Measurements from ENCODE around the gene GNPDA1. TPM values are rescaled to one million over a fixed set of nuclear protein-coding genes. Genes with fewer than 3 reads are reported as not detected.

The GNPDA1 gene
- polyA plus RNA-seq, 1 donor (not counting 4 experiments of a cell fraction or from before 2014, with no cell fraction given), result 18.0 TPM

GRCh38 chr5:142008813-142009212, 4.0 kb downstream of the GNPDA1 start:
- Histone ChIP-seq H3K4me1 (ENCODE audit: control insufficient read depth, extremely low read depth, insufficient read depth, low read length) (peaks cover 17% of the 10 kb centered on the region), H3K9me1 (ENCODE audit: control insufficient read depth, extremely low read depth, insufficient read depth, low read length) (no peaks in the 10 kb centered on the region), H3K79me2 (ENCODE audit: control insufficient read depth, insufficient read depth, low read length) (no peaks in the 10 kb centered on the region), H3K9ac (ENCODE audit: control insufficient read depth, extremely low read depth, insufficient read depth, low read length) (no peak overlapping the region), H4K20me1 (ENCODE audit: control insufficient read depth, extremely low read depth, insufficient read depth, low read length) (no peaks in the 10 kb centered on the region), H3K36me3 (ENCODE audit: control insufficient read depth in 2 of 2, extremely low read depth in 1 of 2, insufficient read depth in 2 of 2, low read length in 2 of 2) (peaks cover 9 to 22% of the 10 kb centered on the region in 2 experiments), H3K27me3 (ENCODE audit: control insufficient read depth, extremely low read depth, insufficient read depth, low read length) (no peaks in the 10 kb centered on the region), H3K27ac (ENCODE audit: control insufficient read depth, insufficient read depth, low read length) (no peak overlapping the region), H2AFZ (ENCODE audit: control insufficient read depth, low read length) (no peak overlapping the region), H3K4me3 (ENCODE audit: control insufficient read depth in 2 of 3, extremely low read depth in 1 of 3, insufficient read depth in 2 of 3, low read depth in 1 of 3, low read length in 3 of 3) (no peak overlapping the region), H3K4me2 (ENCODE audit: control insufficient read depth, extremely low read depth, insufficient read depth, low read depth, low read length) (no peak overlapping the region), H3K9me3 (ENCODE audit: control insufficient read depth, low read depth, low read length) (no peaks in the 10 kb centered on the region)
- DNase-seq (ENCODE audit: low read depth, low spot score) (no peak), FAIRE-seq (no peak)
- TF ChIP-seq EZH2 (IDR thresholded peaks at IDR 0.05; ENCODE audit: low read length) (no peak), CTCF (optimal IDR thresholded peaks at IDR 0.05 in 1 of 3, IDR thresholded peaks at IDR 0.05 in 1 of 3, conservative IDR thresholded peaks at IDR 0.05 in 1 of 3; ENCODE audit: extremely low read depth in 1 of 3, insufficient read depth in 2 of 3, low read length in 3 of 3) (no peak)
- dilution Hi-C loops (cut with MboI; ENCODE audit: extremely low pct_ligation_motif_present, low sequenced_read_pairs), result no loop called here

- no peaks in the 10 kb centered on the region for H4K20me1 ChIP-seq (ENCODE audit: control insufficient read depth, extremely low read depth, insufficient read depth, low read length)
- DNase-seq (ENCODE audit: low read depth, low spot score), result no peak
- peaks cover 17% of the 10 kb centered on the region for H3K4me1 ChIP-seq (ENCODE audit: control insufficient read depth, extremely low read depth, insufficient read depth, low read length)
- no peaks in the 10 kb centered on the region for H3K9me3 ChIP-seq (ENCODE audit: control insufficient read depth, low read depth, low read length)
- H3K4me2 ChIP-seq (ENCODE audit: control insufficient read depth, extremely low read depth, insufficient read depth, low read depth, low read length), result no peak overlapping the region
- dilution Hi-C loops (cut with MboI; ENCODE audit: extremely low pct_ligation_motif_present, low sequenced_read_pairs), result no loop called here
- H3K9me1 ChIP-seq (ENCODE audit: control insufficient read depth, extremely low read depth, insufficient read depth, low read length), result no peaks in the 10 kb centered on the region
- FAIRE-seq, result no peak
- no peak overlapping the region for H3K27ac ChIP-seq (ENCODE audit: control insufficient read depth, insufficient read depth, low read length)
- no peaks in the 10 kb centered on the region for H3K27me3 ChIP-seq (ENCODE audit: control insufficient read depth, extremely low read depth, insufficient read depth, low read length)
- no peak overlapping the region for H3K9ac ChIP-seq (ENCODE audit: control insufficient read depth, extremely low read depth, insufficient read depth, low read length)
- no peak for TF ChIP-seq EZH2 (IDR thresholded peaks at IDR 0.05; ENCODE audit: low read length)
- no peak for TF ChIP-seq CTCF (optimal IDR thresholded peaks at IDR 0.05 in 1 of 3, IDR thresholded peaks at IDR 0.05 in 1 of 3, conservative IDR thresholded peaks at IDR 0.05 in 1 of 3; ENCODE audit: extremely low read depth in 1 of 3, insufficient read depth in 2 of 3, low read length in 3 of 3)
- H2AFZ ChIP-seq (ENCODE audit: control insufficient read depth, low read length), result no peak overlapping the region
- H3K36me3 ChIP-seq (ENCODE audit: control insufficient read depth in 2 of 2, extremely low read depth in 1 of 2, insufficient read depth in 2 of 2, low read length in 2 of 2), result peaks cover 11 to 31% of the 10 kb centered on the region in 2 experiments
- H3K4me3 ChIP-seq (ENCODE audit: control insufficient read depth in 2 of 3, extremely low read depth in 1 of 3, insufficient read depth in 2 of 3, low read depth in 1 of 3, low read length in 3 of 3), result no peak overlapping the region
- no peaks in the 10 kb centered on the region for H3K79me2 ChIP-seq (ENCODE audit: control insufficient read depth, insufficient read depth, low read length)
Observed at GRCh38 chr5:142007237-142007544, 5.6 kb downstream of the GNPDA1 start.
